OCI-LY1 (cell line): Measurements from ENCODE around the gene HSPH1.

Experiments
- H2AFZ ChIP-seq: fragments of 200-600 bp; sonication (generic), shearing (Covaris generic); 2 replicates; pipeline ENCODE4 v1.6.0; 2014; ENCODE audit warnings: antibody characterized with exemption, mild to moderate bottlenecking, low read length
- H3F3A ChIP-seq: fragments of 200-600 bp; sonication (generic), shearing (Covaris generic); 2 replicates; pipeline ENCODE4 v1.6.0; 2014; ENCODE audit warnings: mild to moderate bottlenecking, antibody characterized with exemption, low read length, moderate library complexity; ENCODE audit not compliant: insufficient read depth
- H3K27ac ChIP-seq: fragments of 200-600 bp; sonication (generic); 2 replicates; pipeline ENCODE4 v1.5.1; 2014; ENCODE audit warnings: low read length, mixed run types, mild to moderate bottlenecking, low read depth; ENCODE audit not compliant: poor library complexity, severe bottlenecking
- H3K27me3 ChIP-seq: fragments of 200-600 bp; sonication (generic); 2 replicates; pipeline ENCODE4 v1.6.0; 2014; ENCODE audit warnings: antibody characterized with exemption, mild to moderate bottlenecking, low read length, moderate library complexity; ENCODE audit not compliant: insufficient read depth
- H3K36me3 ChIP-seq: fragments of 200-600 bp; sonication (generic); 2 replicates; pipeline ENCODE4 v1.6.1; 2014; ENCODE audit warnings: mild to moderate bottlenecking, antibody characterized with exemption, low read length, moderate library complexity, mixed read lengths; ENCODE audit not compliant: insufficient read depth
- H3K4me1 ChIP-seq: fragments of 200-600 bp; sonication (generic); 2 replicates; pipeline ENCODE4 v1.5.1; 2014; ENCODE audit warnings: mild to moderate bottlenecking, low read length, moderate library complexity; ENCODE audit not compliant: insufficient read depth, severe bottlenecking
- H3K4me2 ChIP-seq: fragments of 200-600 bp; sonication (generic), shearing (Covaris generic); 2 replicates; pipeline ENCODE4 v1.6.1; 2014; ENCODE audit warnings: low read length
- H3K4me3 ChIP-seq: fragments of 200-600 bp; sonication (generic); 2 replicates; pipeline ENCODE4 v1.5.1; 2014; ENCODE audit warnings: low read length, low read depth, mild to moderate bottlenecking, mixed read lengths; ENCODE audit not compliant: poor library complexity, severe bottlenecking
- H3K79me2 ChIP-seq: fragments of 200-600 bp; shearing (Covaris generic); 2 replicates; pipeline ENCODE4 v1.6.1; 2016; ENCODE audit warnings: mixed run types, low read length, mixed read lengths; ENCODE audit not compliant: insufficient read depth
- H3K9ac ChIP-seq: fragments of 200-600 bp; sonication (generic), shearing (Covaris generic); 2 replicates; pipeline ENCODE4 v1.6.1; 2014; ENCODE audit warnings: mild to moderate bottlenecking, low read length, mixed read lengths
- H3K9me2 ChIP-seq: fragments of 200-600 bp; sonication (generic), shearing (Covaris generic); 2 replicates; pipeline ENCODE4 v1.6.1; 2014; ENCODE audit warnings: low read depth, mild to moderate bottlenecking, low read length, mixed read lengths
- H3K9me3 ChIP-seq: fragments of 200-600 bp; shearing (Covaris generic); 2 replicates; pipeline ENCODE4 v1.6.1; 2014; ENCODE audit warnings: low read length, mixed read lengths
- H4K20me1 ChIP-seq: fragments of 200-600 bp; sonication (generic), shearing (Covaris generic); 2 replicates; pipeline ENCODE4 v1.6.0; 2016; ENCODE audit warnings: mild to moderate bottlenecking, low read length; ENCODE audit not compliant: insufficient read depth
- CTCF ChIP-seq: fragments of 200-600 bp; sonication (generic), shearing (Covaris generic); IDR thresholded peaks from 2 replicates; pipeline ENCODE4 v1.5.1; 2017; ENCODE audit warnings: mild to moderate bottlenecking, antibody characterized with exemption, low read length, moderate library complexity, mixed read lengths
- EZH2 ChIP-seq: fragments of 200-600 bp; sonication (generic), shearing (Covaris generic); IDR thresholded peaks from 2 replicates; pipeline ENCODE4 v1.8.0; 2017; ENCODE audit warnings: borderline replicate concordance, mixed run types, mild to moderate bottlenecking, antibody characterized with exemption, low read length, moderate library complexity, mixed read lengths

The HSPH1 gene

GRCh38 chr13:31133621-31134020, 28.1 kb downstream of the HSPH1 start:
- no peaks in the 10 kb centered on the region for H3K9me2 ChIP-seq
- H3F3A ChIP-seq: no peaks in the 10 kb centered on the region
- H3K9ac ChIP-seq: no peak overlapping the region
- no peaks in the 10 kb centered on the region for H3K4me1 ChIP-seq
- no peak overlapping the region for H2AFZ ChIP-seq
- TF ChIP-seq EZH2: no peak
- no peak for TF ChIP-seq CTCF
- H3K4me3 ChIP-seq: no peak overlapping the region
- H3K27ac ChIP-seq: no peak overlapping the region
- H3K4me2 ChIP-seq: no peak overlapping the region
- H3K36me3 ChIP-seq: peaks cover 45% of the 10 kb centered on the region
- H3K27me3 ChIP-seq: no peaks in the 10 kb centered on the region
- no peaks in the 10 kb centered on the region for H3K9me3 ChIP-seq
- no peaks in the 10 kb centered on the region for H3K79me2 ChIP-seq
- no peaks in the 10 kb centered on the region for H4K20me1 ChIP-seq

GRCh38 chr13:31131470-31131961, 30.2 kb downstream of the HSPH1 start:
- no peaks in the 10 kb centered on the region for H3K9me3 ChIP-seq
- H3K9me2 ChIP-seq: no peaks in the 10 kb centered on the region
- H3K27ac ChIP-seq: no peak overlapping the region
- no peak for TF ChIP-seq EZH2
- no peak for TF ChIP-seq CTCF
- no peaks in the 10 kb centered on the region for H4K20me1 ChIP-seq
- no peaks in the 10 kb centered on the region for H3F3A ChIP-seq
- H3K4me3 ChIP-seq: no peak overlapping the region
- no peaks in the 10 kb centered on the region for H3K4me1 ChIP-seq
- peaks cover 24% of the 10 kb centered on the region for H3K36me3 ChIP-seq
- no peak overlapping the region for H3K9ac ChIP-seq
- H3K27me3 ChIP-seq: no peaks in the 10 kb centered on the region
- H3K79me2 ChIP-seq: no peaks in the 10 kb centered on the region
- H3K4me2 ChIP-seq: no peak overlapping the region
- no peak overlapping the region for H2AFZ ChIP-seq

- TF ChIP-seq CTCF (no peak), EZH2 (no peak)
- H4K20me1 ChIP-seq: no peaks in the 10 kb centered on the region
- no peaks in the 10 kb centered on the region for H3K27me3 ChIP-seq
- H3K9me2 ChIP-seq: no peaks in the 10 kb centered on the region
- peaks cover 3% of the 10 kb centered on the region; the same call in 1 of the 2 replicates for H3K36me3 ChIP-seq
- H3K9me3 ChIP-seq: no peaks in the 10 kb centered on the region
- H3K79me2 ChIP-seq: no peaks in the 10 kb centered on the region
- no peak overlapping the region for H3K27ac ChIP-seq
- no peak overlapping the region for H2AFZ ChIP-seq
- H3K9ac ChIP-seq: no peak overlapping the region
- H3K4me2 ChIP-seq: no peak overlapping the region
- H3F3A ChIP-seq: no peaks in the 10 kb centered on the region
- no peaks in the 10 kb centered on the region for H3K4me1 ChIP-seq
- no peak overlapping the region for H3K4me3 ChIP-seq
Measured at GRCh38 chr13:31129419-31129818, 32.3 kb downstream of the HSPH1 start.
